Measurements from ENCODE around the gene HIPK2. TPM values are rescaled to one million over a fixed set of nuclear protein-coding genes. Genes with fewer than 3 reads are reported as not detected.

HIPK2 gene
- total and polyA plus RNA-seq, 2 of the 4 experiments (the other 2 are of a cell fraction) = 22.0 to 27.1 TPM

- H3K14ac ChIP-seq (replicated peaks; ENCODE audit: low read depth, low read length) = peak overlapping the region; percentile 57
These were observed 46.2 kb upstream of the HIPK2 start for GRCh38 chr7:139823959-139824521.

More at GRCh38 chr7:139823959-139824521, 46.2 kb upstream of the HIPK2 start:
- H2AFZ ChIP-seq (replicated peaks; ENCODE audit: low read length, poor library complexity) = peak overlapping the region; percentile 71
- peak overlapping the region; percentile 74 for H2BK5ac ChIP-seq (ENCODE audit: low read depth, low read length, poor library complexity, severe bottlenecking)
- peak overlapping the region; percentile 72; the same call in 1 of the 2 replicates for H3K23ac ChIP-seq (ENCODE audit: low read depth, low read length)
- peak overlapping the region; percentile 64 for H3K4me2 ChIP-seq (ENCODE audit: low read depth, low read length)
- POLR2A ChIA-PET (ENCODE audit: unreplicated experiment) = interaction anchor here (0.6 to 0.9 kb wide), 2 partner anchors 46 to 324 kb away, joined by 3 to 5 read pairs; partner anchors contain the start of gene HIPK2
- peaks cover 0 to 6% of the 10 kb centered on the region in 2 experiments; a peak in 2 of 4 replicates for H3K79me1 ChIP-seq (ENCODE audit: low read depth in 1 of 2, low read length in 2 of 2)
- H4K5ac ChIP-seq (ENCODE audit: low read depth, low read length) = peak overlapping the region; percentile 85
- H3K27ac ChIP-seq (ENCODE audit: insufficient read depth, low read length) = peak overlapping the region; percentile 91
- peaks cover 9% of the 10 kb centered on the region; the same call in 1 of the 2 replicates for H3K27me3 ChIP-seq (ENCODE audit: control insufficient read depth, insufficient read depth, low read length)
- H3K9me1 ChIP-seq (ENCODE audit: insufficient read depth, low read length) = peaks cover 12% of the 10 kb centered on the region
- H2BK120ac ChIP-seq (ENCODE audit: low read depth, low read length) = peak overlapping the region; percentile 87
- peak overlapping the region; percentile 78 for H2AK5ac ChIP-seq (ENCODE audit: low read depth, low read length)
- H4K8ac ChIP-seq (ENCODE audit: low read depth in 2 of 2, low read length in 2 of 2) = peak overlapping the region; percentile 28 to 74; a peak in 3 of 4 replicates
- ATAC-seq (ENCODE audit: low read depth) = peak; percentile 79
- peak overlapping the region; percentile 93 for H3K18ac ChIP-seq (ENCODE audit: low read depth, low read length)
- H4K20me1 ChIP-seq (ENCODE audit: insufficient read depth, low read length) = no peaks in the 10 kb centered on the region
- peak overlapping the region; percentile 92 for H2BK20ac ChIP-seq (ENCODE audit: low read depth, low read length)
- H3K4me3 ChIP-seq (ENCODE audit: insufficient read depth, low read depth, low read length) = no peak overlapping the region
- WGBS, 2 experiments (ENCODE audit: extremely low coverage in 2 of 2, insufficient read length in 1 of 2) = 0% methylated on average over 5 of the region's 8 CpGs; no CpG with 5 or more reads in 1 of the 2 experiments
- TF ChIP-seq SMC3 (IDR thresholded peaks at IDR 0.05; ENCODE audit: low read depth, low read length) (peak; percentile 1; the same call in 1 of the 2 replicates), MAFK (IDR thresholded peaks at IDR 0.05; ENCODE audit: low read depth, low read length) (no peak), RCOR1 (IDR thresholded peaks at IDR 0.05; ENCODE audit: insufficient replicate concordance, low read length) (no peak), CTCF (conservative IDR thresholded peaks at IDR 0.05; ENCODE audit: low read depth, low read length) (no peak), CHD1 (IDR thresholded peaks at IDR 0.05; ENCODE audit: low read depth, low read length) (no peak), USF2 (IDR thresholded peaks at IDR 0.05; ENCODE audit: low read depth, low read length) (no peak), MAZ (IDR thresholded peaks at IDR 0.05; ENCODE audit: borderline replicate concordance, low read depth, low read length) (no peak), BHLHE40 (IDR thresholded peaks at IDR 0.05; ENCODE audit: low read depth, low read length) (peak; percentile 96)
- peak overlapping the region; percentile 58 for H3K56ac ChIP-seq (ENCODE audit: extremely low read depth, insufficient read depth, low read length)
- no TSS peak for BruUV-seq (replicated peaks)
- H3K9me3 ChIP-seq (ENCODE audit: control insufficient read depth, insufficient read depth, low read length) = no peaks in the 10 kb centered on the region; the same call in 1 of the 2 replicates
- intact Hi-C loops (cut with micrococcal nuclease) (loop anchor here (1.0 to 2.0 kb wide), 2 partner anchors 48 to 91 kb away; no protein-coding TSS in a partner anchor), in situ Hi-C loops (cut with MboI; ENCODE audit: low sequenced_read_pairs) (no loop called here), dilution Hi-C loops (cut with HindIII; ENCODE audit: low sequenced_read_pairs, unreplicated experiment) (no loop called here)
- no peaks in the 10 kb centered on the region for H3K36me3 ChIP-seq (ENCODE audit: control insufficient read depth, insufficient read depth, low read length)
- DNase-seq = peak; percentile 90
- peak overlapping the region; percentile 52 for H3K9ac ChIP-seq (ENCODE audit: low read depth, low read length)
- H3K4me1 ChIP-seq (ENCODE audit: control insufficient read depth, insufficient read depth, low read length) = peaks cover 22% of the 10 kb centered on the region
- H2AK9ac ChIP-seq (replicated peaks; ENCODE audit: low read depth, low read length, poor library complexity) = peak overlapping the region; percentile 67
- peak overlapping the region; percentile 77 for H4K91ac ChIP-seq (ENCODE audit: insufficient read depth, low read depth, low read length)
- H2BK15ac ChIP-seq (ENCODE audit: low read depth, low read length) = peak overlapping the region; percentile 54; the same call in 2 of the 3 replicates
- CTCF ChIA-PET = interaction anchor here (0.8 to 1.0 kb wide), 2 partner anchors 15 to 137 kb away, joined by 6 to 8 read pairs; no protein-coding TSS in a partner anchor
- peak overlapping the region; percentile 89 for H3K4ac ChIP-seq (ENCODE audit: low read depth, low read length)

Data from IMR-90 (cell line).